Superior temporal gyrus (tissue), 1 donor: ENCODE data around the gene METTL23.
"Not testable (repeated sequence)": the region's sequence is repeated elsewhere in the genome, so short reads cannot be mapped to it uniquely, and the experiment has no call there.

Source experiments
- DNase-seq: peaks from one replicate; pipeline ENCODE4 v3.0.0-alpha.2; 2016; ENCODE audit errors: extremely low spot score

The METTL23 gene

GRCh38 chr17:76734080-76734840 lies 7.6 kb downstream of the METTL23 start:
- no peak for DNase-seq

GRCh38 chr17:76735006-76735405 lies 8.4 kb downstream of the METTL23 start:
- DNase-seq = peak; percentile 20

- peak; percentile 60 for DNase-seq
Observed at GRCh38 chr17:76735586-76736348, 9.1 kb downstream of the METTL23 start.

GRCh38 chr17:76736349-76737081 lies 9.9 kb downstream of the METTL23 start:
- peak; percentile 57 for DNase-seq

- peak; percentile 98 for DNase-seq
Observed at GRCh38 chr17:76737082-76737675, 10.5 kb downstream of the METTL23 start, which contains the start of gene SRSF2. TSS of gene SRSF2 (minus strand) at chr17:76737331. CDS start at chr17:76737160, 171 bp downstream.

GRCh38 chr17:76737676-76738467 lies 11.2 kb downstream of the METTL23 start, which contains the start of gene MFSD11:
TSS of gene MFSD11 (plus strand) at chr17:76738119. CDS start at chr17:76738353, 234 bp downstream.
- DNase-seq = peak; percentile 88

- DNase-seq = no peak
Observed at GRCh38 chr17:76738468-76738850, 11.8 kb downstream of the METTL23 start.

GRCh38 chr17:76739568-76740115 lies 13.0 kb downstream of the METTL23 start:
- not testable (repeated sequence) for DNase-seq

GRCh38 chr17:76740329-76741118 lies 13.9 kb downstream of the METTL23 start:
- no peak for DNase-seq

- DNase-seq = no peak
Observed at GRCh38 chr17:76742958-76743357, 16.3 kb downstream of the METTL23 start.

GRCh38 chr17:76744747-76745146 lies 18.1 kb downstream of the METTL23 start:
- DNase-seq = no peak

- DNase-seq = not testable (repeated sequence)
Observed at GRCh38 chr17:76745785-76746184, 19.1 kb downstream of the METTL23 start.

- peak; percentile 49 for DNase-seq
Observed at GRCh38 chr17:76747716-76748363, 21.2 kb downstream of the METTL23 start.

- DNase-seq = no peak
Observed at GRCh38 chr17:76748657-76749056, 22.0 kb downstream of the METTL23 start.

GRCh38 chr17:76751416-76751993 lies 24.9 kb downstream of the METTL23 start:
- DNase-seq = no peak

GRCh38 chr17:76752006-76752405 lies 25.4 kb downstream of the METTL23 start:
- DNase-seq = no peak

- no peak for DNase-seq
Observed at GRCh38 chr17:76753061-76753961, 26.7 kb downstream of the METTL23 start.

GRCh38 chr17:76755285-76755684 lies 28.6 kb downstream of the METTL23 start:
- DNase-seq = no peak
